ENCODE results near the gene SLC2A9.

GRCh38 chr4:9895333-9895705 is 126.0 kb downstream of the SLC2A9 start:
- TF ChIP-seq CTCF (IDR thresholded peaks at IDR 0.05) (no peak), POLR2A (IDR thresholded peaks at IDR 0.05) (no peak)
